CD8-positive, alpha-beta memory T cell (primary cell): ENCODE data around the gene RALB. TPM values are rescaled to one million over a fixed set of nuclear protein-coding genes. Genes with fewer than 3 reads are reported as not detected.
"Not testable (repeated sequence)": the region's sequence is repeated elsewhere in the genome, so short reads cannot be mapped to it uniquely, and the experiment has no call there.

ENCODE experiments used
- CTCF ChIA-PET: fragments of 350-600 bp; sonication (Branson Sonifier 250); formaldehyde crosslinking; loops from one replicate; lab custom pipeline; 2021; ENCODE audit warnings: antibody characterized with exemption; lab: Charles Lee
- POLR2A ChIA-PET: fragments of 350-600 bp; sonication (Branson Sonifier 250); formaldehyde crosslinking; loops from one replicate; lab custom pipeline; 2021; ENCODE audit warnings: antibody characterized with exemption; lab: Charles Lee
- DNase-seq, 5 donors: peaks; one replicate each; pipeline versions ENCODE4 v3.0.0 to v3.0.0-alpha.2; 2020 to 2022; ENCODE audit warnings: mixed read lengths in 1 of 5
- H3K27ac ChIP-seq: one replicate; pipeline ENCODE4 v1.7.0; 2013; ENCODE audit warnings: low read depth, mild to moderate bottlenecking, low read length, moderate library complexity
- H3K27me3 ChIP-seq: 2 replicates; pipeline ENCODE4 v1.7.0; 2013; ENCODE audit warnings: low read length, mild to moderate bottlenecking; ENCODE audit not compliant: insufficient read depth, poor library complexity, severe bottlenecking
- H3K36me3 ChIP-seq: 2 replicates; pipeline ENCODE4 v1.7.0; 2013; ENCODE audit warnings: mild to moderate bottlenecking, low read length, moderate library complexity; ENCODE audit not compliant: insufficient read depth
- H3K4me1 ChIP-seq: 2 replicates; pipeline ENCODE4 v1.7.0; 2013; ENCODE audit warnings: mild to moderate bottlenecking, low read length, moderate library complexity; ENCODE audit not compliant: insufficient read depth
- H3K4me3 ChIP-seq: 2 replicates; pipeline ENCODE4 v1.7.0; 2013; ENCODE audit warnings: mild to moderate bottlenecking, low read length
- H3K9me3 ChIP-seq: 2 replicates; pipeline ENCODE4 v1.7.0; 2013; ENCODE audit warnings: mild to moderate bottlenecking, low read length
- H3K27ac Mint-ChIP-seq, 8 donors: one replicate each; pipeline ENCODE4 v1.8.0; 2020 to 2021; ENCODE audit warnings: mixed read lengths in 8 of 8, mild to moderate bottlenecking in 6 of 8, inconsistent platforms in 3 of 8, moderate library complexity in 3 of 8
- H3K27me3 Mint-ChIP-seq, 2 donors: one replicate each; pipeline ENCODE4 v1.8.0; 2020 to 2021; ENCODE audit warnings: mixed read lengths in 2 of 2, mild to moderate bottlenecking in 1 of 2, moderate library complexity in 1 of 2
- H3K36me3 Mint-ChIP-seq, 3 donors: one replicate each; pipeline ENCODE4 v1.8.0; 2020 to 2021; ENCODE audit warnings: mixed read lengths in 3 of 3, inconsistent platforms in 1 of 3, mild to moderate bottlenecking in 1 of 3
- H3K4me1 Mint-ChIP-seq, 3 donors: one replicate each; pipeline ENCODE4 v1.8.0; 2020 to 2021; ENCODE audit warnings: mixed read lengths in 3 of 3, inconsistent platforms in 1 of 3, mild to moderate bottlenecking in 1 of 3
- H3K4me3 Mint-ChIP-seq, 7 donors: one replicate each; pipeline ENCODE4 v1.8.0; 2020 to 2021; ENCODE audit warnings: mixed read lengths in 7 of 7, mild to moderate bottlenecking in 6 of 7, moderate library complexity in 4 of 7, inconsistent platforms in 2 of 7
- H3K9me3 Mint-ChIP-seq, 5 donors: one replicate each; pipeline ENCODE4 v1.8.0; 2020 to 2022; ENCODE audit warnings: mixed read lengths in 5 of 5, mild to moderate bottlenecking in 3 of 5, moderate library complexity in 2 of 5, inconsistent platforms in 1 of 5
- polyA plus RNA-seq: library from polyadenylated mRNA; unstranded; fragments of 300-500 nt; fragmentation: Illumina TruSeq; gene quantifications from one replicate; pipeline ENCODE4 v1.2.3, GENCODE V29; 2021
- total RNA-seq, 2 experiments: library from RNA; stranded (reverse); gene quantifications; one replicate each; pipeline ENCODE4 v1.2.3, GENCODE V29; 2021

Gene RALB
- total and polyA plus RNA-seq, 3 experiments from 2014 or later = 32.5 to 39.6 (median 37.3) TPM

- Mint-ChIP-seq H3K4me3 (peak overlapping the region; percentile 91 to 99 (median 95)), H3K9me3 (peaks cover 0 to 2% (median 0%) of the 10 kb centered on the region in 5 donors), H3K27ac (peak overlapping the region in 5 of 8 donors; percentile 1 to 91 (median 84)), H3K4me1 (peaks cover 39 to 64% (median 63%) of the 10 kb centered on the region in 3 donors), H3K36me3 (peaks cover 5 to 12% (median 7%) of the 10 kb centered on the region in 3 donors), H3K27me3 (peaks cover 7 to 11% of the 10 kb centered on the region in 2 donors)
- Histone ChIP-seq H3K27me3 (no peaks in the 10 kb centered on the region), H3K27ac (no peak overlapping the region), H3K36me3 (no peaks in the 10 kb centered on the region), H3K9me3 (no peaks in the 10 kb centered on the region), H3K4me3 (peak overlapping the region; percentile 97), H3K4me1 (peaks cover 21% of the 10 kb centered on the region)
- POLR2A ChIA-PET = no interaction called here
- DNase-seq = no peak
- CTCF ChIA-PET = no interaction called here
These were observed 1.5 kb downstream of the RALB start for GRCh38 chr2:120254178-120254577.

DNA sequence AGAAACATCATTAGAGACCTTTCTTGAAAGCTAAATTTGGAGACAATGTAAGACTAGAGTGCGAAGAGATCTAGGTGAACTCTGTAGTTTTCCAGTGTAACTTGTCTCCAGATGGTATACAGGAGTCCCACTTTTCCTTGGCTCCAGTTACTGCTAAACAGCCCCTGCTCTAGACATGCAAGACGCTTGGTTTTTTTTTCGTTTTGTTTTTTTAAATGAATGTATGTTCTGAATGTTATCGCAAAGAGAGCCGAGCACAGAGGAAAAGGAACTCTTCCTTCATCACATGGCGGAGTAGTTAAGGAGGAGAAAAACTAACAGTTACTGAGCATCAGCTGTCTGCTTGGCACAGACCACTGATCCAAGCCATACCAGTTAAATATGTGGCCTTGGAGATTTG, 2.4 kb downstream of the RALB start:
- no peaks in the 10 kb centered on the region for H3K36me3 ChIP-seq
- Mint-ChIP-seq H3K4me1 (peaks cover 39 to 64% (median 63%) of the 10 kb centered on the region in 3 donors), H3K27me3 (peaks cover 2 to 5% of the 10 kb centered on the region in 2 donors), H3K36me3 (peaks cover 5 to 12% (median 7%) of the 10 kb centered on the region in 3 donors), H3K27ac (peak overlapping the region in 5 of 8 donors; percentile 1 to 63 (median 4)), H3K9me3 (peaks cover 0 to 2% (median 0%) of the 10 kb centered on the region in 5 donors), H3K4me3 (peak overlapping the region in 6 of 7 donors; percentile 5 to 99 (median 80))
- H3K27ac ChIP-seq = no peak overlapping the region
- no peaks in the 10 kb centered on the region for H3K9me3 ChIP-seq
- DNase-seq = no peak
- H3K27me3 ChIP-seq = no peaks in the 10 kb centered on the region
- H3K4me1 ChIP-seq = peaks cover 21% of the 10 kb centered on the region
- no peak overlapping the region for H3K4me3 ChIP-seq
- ChIA-PET CTCF (no interaction called here), POLR2A (no interaction called here)

GRCh38 chr2:120255986-120256650, 3.5 kb downstream of the RALB start:
- Mint-ChIP-seq H3K27me3 (peaks cover 0 to 5% of the 10 kb centered on the region in 2 donors), H3K4me3 (peak overlapping the region in 1 of 7 donors; percentile 99), H3K27ac (peak overlapping the region in 2 of 8 donors; percentile 13 to 34), H3K9me3 (peaks cover 0 to 7% (median 0%) of the 10 kb centered on the region in 5 donors), H3K4me1 (peaks cover 43 to 64% (median 63%) of the 10 kb centered on the region in 3 donors), H3K36me3 (peaks cover 7 to 14% (median 9%) of the 10 kb centered on the region in 3 donors)
- CTCF ChIA-PET = interaction anchor here (1.0 kb wide), 1 partner anchor 18 kb away, joined by 3 read pairs; no protein-coding TSS in a partner anchor
- Histone ChIP-seq H3K4me3 (no peak overlapping the region), H3K4me1 (peaks cover 25% of the 10 kb centered on the region), H3K27ac (no peak overlapping the region), H3K36me3 (no peaks in the 10 kb centered on the region), H3K27me3 (no peaks in the 10 kb centered on the region), H3K9me3 (no peaks in the 10 kb centered on the region)
- POLR2A ChIA-PET = no interaction called here
- no peak for DNase-seq

DNA sequence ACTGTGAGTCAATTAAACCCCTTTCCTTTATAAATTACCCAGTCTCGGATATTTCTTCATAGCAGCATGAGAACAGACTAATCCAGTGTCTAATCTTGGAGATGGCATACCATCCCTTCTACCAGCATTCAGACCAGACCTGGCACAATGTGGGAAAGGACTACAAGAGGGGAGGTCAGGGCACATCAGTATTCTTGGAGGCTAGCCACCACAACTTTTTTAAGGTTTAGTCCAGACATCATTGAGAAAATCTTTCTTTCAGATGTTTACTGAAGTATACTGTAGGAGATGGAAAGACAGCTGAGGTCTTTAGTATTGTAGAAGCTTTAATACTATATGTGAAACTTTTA, 4.0 kb downstream of the RALB start:
- Histone ChIP-seq H3K36me3 (no peaks in the 10 kb centered on the region), H3K4me3 (no peak overlapping the region), H3K4me1 (peaks cover 27% of the 10 kb centered on the region), H3K27ac (no peak overlapping the region), H3K9me3 (no peaks in the 10 kb centered on the region), H3K27me3 (no peaks in the 10 kb centered on the region)
- CTCF ChIA-PET = interaction anchor here (1.0 kb wide), 2 partner anchors 18 to 56 kb away, joined by 3 read pairs; no protein-coding TSS in a partner anchor
- Mint-ChIP-seq H3K27me3 (peaks cover 0 to 5% of the 10 kb centered on the region in 2 donors), H3K27ac (no peak overlapping the region), H3K36me3 (peaks cover 7 to 14% (median 9%) of the 10 kb centered on the region in 3 donors), H3K4me1 (peaks cover 43 to 62% (median 62%) of the 10 kb centered on the region in 3 donors), H3K4me3 (peak overlapping the region in 1 of 7 donors; percentile 99), H3K9me3 (peaks cover 0 to 7% (median 0%) of the 10 kb centered on the region in 5 donors)
- DNase-seq = no peak
- POLR2A ChIA-PET = interaction anchor here (0.5 kb wide), 1 partner anchor 496 kb away, joined by 3 read pairs; no protein-coding TSS in a partner anchor

DNA sequence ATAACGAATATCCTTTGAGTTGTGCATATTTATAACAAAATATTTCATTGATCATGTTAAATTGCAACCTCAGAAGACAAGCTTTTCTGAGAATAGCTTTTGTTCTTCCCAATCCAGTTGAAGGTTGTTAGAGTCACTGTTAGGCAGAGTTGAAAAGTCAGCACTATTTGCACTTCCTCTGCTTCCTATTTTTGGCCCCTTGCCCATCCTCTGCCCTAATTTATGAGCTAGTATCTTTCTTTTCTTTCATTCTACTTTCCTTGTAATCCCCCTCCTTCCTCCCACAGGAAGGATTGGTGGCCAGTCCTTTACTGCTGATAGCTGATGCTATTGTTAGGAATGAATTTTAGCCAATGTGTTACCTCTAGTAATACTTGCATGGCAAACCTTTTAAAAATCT, 4.9 kb downstream of the RALB start:
- Histone ChIP-seq H3K27ac (no peak overlapping the region), H3K4me3 (no peak overlapping the region), H3K9me3 (no peaks in the 10 kb centered on the region), H3K36me3 (no peaks in the 10 kb centered on the region), H3K4me1 (peaks cover 23% of the 10 kb centered on the region), H3K27me3 (no peaks in the 10 kb centered on the region)
- H3K27me3 Mint-ChIP-seq = peaks cover 0 to 5% of the 10 kb centered on the region in 2 donors
- ChIA-PET CTCF (interaction anchor here (1.0 kb wide), 2 partner anchors 17 to 56 kb away, joined by 3 read pairs; no protein-coding TSS in a partner anchor), POLR2A (no interaction called here)
- peaks cover 38 to 53% (median 53%) of the 10 kb centered on the region in 3 donors for H3K4me1 Mint-ChIP-seq
- DNase-seq = no peak
- peak overlapping the region in 2 of 8 donors; percentile 2 to 83 for H3K27ac Mint-ChIP-seq
- H3K36me3 Mint-ChIP-seq = peaks cover 7 to 11% (median 9%) of the 10 kb centered on the region in 3 donors
- peak overlapping the region in 1 of 7 donors; percentile 39 for H3K4me3 Mint-ChIP-seq
- H3K9me3 Mint-ChIP-seq = peaks cover 0 to 7% (median 0%) of the 10 kb centered on the region in 5 donors

DNA sequence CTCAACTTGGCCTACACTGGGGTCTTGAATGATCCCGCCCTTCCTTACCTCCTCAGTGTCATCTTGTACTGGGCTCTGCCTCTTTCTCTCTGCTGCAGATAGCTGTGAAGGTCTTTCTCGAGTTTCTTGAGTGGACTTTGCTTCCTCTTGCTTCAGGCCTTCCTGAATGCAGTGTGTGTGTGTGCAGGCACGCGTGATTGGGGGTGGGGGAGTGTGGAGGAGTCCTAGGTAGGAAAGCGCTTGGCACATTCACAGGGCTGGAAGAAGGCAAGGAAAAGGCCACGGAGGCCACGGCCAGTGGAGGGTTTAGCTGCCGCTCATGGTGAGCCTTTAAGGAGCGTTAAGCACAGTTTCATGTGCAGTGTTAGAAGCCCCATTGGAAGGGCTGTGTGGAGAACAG, 5.5 kb downstream of the RALB start:
- H3K36me3 Mint-ChIP-seq = peaks cover 7 to 9% (median 8%) of the 10 kb centered on the region in 3 donors
- H3K36me3 ChIP-seq = no peaks in the 10 kb centered on the region
- H3K4me3 Mint-ChIP-seq = peak overlapping the region in 3 of 7 donors; percentile 22 to 48 (median 39)
- no peak for DNase-seq
- no peaks in the 10 kb centered on the region for H3K9me3 ChIP-seq
- H3K4me3 ChIP-seq = no peak overlapping the region
- no peaks in the 10 kb centered on the region for H3K27me3 ChIP-seq
- peaks cover 0 to 7% (median 0%) of the 10 kb centered on the region in 5 donors for H3K9me3 Mint-ChIP-seq
- H3K4me1 ChIP-seq = peaks cover 23% of the 10 kb centered on the region
- ChIA-PET POLR2A (no interaction called here), CTCF (no interaction called here)
- peaks cover 0 to 5% of the 10 kb centered on the region in 2 donors for H3K27me3 Mint-ChIP-seq
- peak overlapping the region in 5 of 8 donors; percentile 5 to 87 (median 70) for H3K27ac Mint-ChIP-seq
- no peak overlapping the region for H3K27ac ChIP-seq
- H3K4me1 Mint-ChIP-seq = peaks cover 38 to 53% (median 53%) of the 10 kb centered on the region in 3 donors

GRCh38 chr2:120259939-120260338, 7.3 kb downstream of the RALB start:
- H3K27ac ChIP-seq, H3K27me3 ChIP-seq, DNase-seq, POLR2A ChIA-PET, H3K36me3 ChIP-seq, H3K9me3 ChIP-seq, H3K36me3 Mint-ChIP-seq, H3K4me3 ChIP-seq, H3K4me3 Mint-ChIP-seq, CTCF ChIA-PET, H3K9me3 Mint-ChIP-seq, H3K27me3 Mint-ChIP-seq: not testable (repeated sequence)
- peaks cover 10% of the 10 kb centered on the region for H3K4me1 ChIP-seq
- Mint-ChIP-seq H3K27ac (peak overlapping the region in 1 of 8 donors; percentile 81), H3K4me1 (peaks cover 25 to 42% (median 42%) of the 10 kb centered on the region in 3 donors)

- Histone ChIP-seq H3K36me3 (no peaks in the 10 kb centered on the region), H3K27me3 (no peaks in the 10 kb centered on the region), H3K4me3 (no peak overlapping the region), H3K4me1 (peaks cover 10% of the 10 kb centered on the region), H3K9me3 (no peaks in the 10 kb centered on the region), H3K27ac (no peak overlapping the region)
- H3K4me3 Mint-ChIP-seq = no peak overlapping the region
- CTCF ChIA-PET = interaction anchor here (1.0 to 1.1 kb wide), 2 partner anchors 8 to 620 kb away, joined by 3 read pairs; partner anchors contain the start of gene RALB
- POLR2A ChIA-PET = no interaction called here
- DNase-seq = no peak
- peaks cover 0 to 7% (median 0%) of the 10 kb centered on the region in 5 donors for H3K9me3 Mint-ChIP-seq
- peaks cover 4 to 9% (median 7%) of the 10 kb centered on the region in 3 donors for H3K36me3 Mint-ChIP-seq
- peaks cover 24 to 42% (median 41%) of the 10 kb centered on the region in 3 donors for H3K4me1 Mint-ChIP-seq
- H3K27me3 Mint-ChIP-seq = peaks cover 0 to 5% of the 10 kb centered on the region in 2 donors
- H3K27ac Mint-ChIP-seq = no peak overlapping the region
These were observed 8.1 kb downstream of the RALB start for GRCh38 chr2:120260736-120261135.
